ENCODE results near the gene NBAS.

DNA sequence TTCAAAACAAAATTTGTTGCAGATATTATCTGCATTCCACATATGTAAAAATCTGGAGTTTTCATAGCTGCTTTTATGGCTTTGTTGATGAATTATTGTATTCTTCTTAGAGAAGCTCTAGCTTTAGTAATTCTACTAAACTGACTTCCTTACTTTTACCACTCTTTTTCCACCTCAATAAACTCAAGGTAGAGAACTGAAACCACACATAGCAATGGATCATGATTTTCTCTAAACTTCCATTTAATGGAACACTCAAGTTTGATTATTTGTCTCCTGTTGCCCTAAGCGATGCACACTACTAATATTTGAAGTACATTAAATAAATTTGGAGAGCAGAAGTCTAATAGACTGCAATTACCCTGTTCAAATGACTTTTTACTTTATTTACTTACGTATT, 192.0 kb downstream of the NBAS start:
- TF ChIP-seq, protein P1, sequence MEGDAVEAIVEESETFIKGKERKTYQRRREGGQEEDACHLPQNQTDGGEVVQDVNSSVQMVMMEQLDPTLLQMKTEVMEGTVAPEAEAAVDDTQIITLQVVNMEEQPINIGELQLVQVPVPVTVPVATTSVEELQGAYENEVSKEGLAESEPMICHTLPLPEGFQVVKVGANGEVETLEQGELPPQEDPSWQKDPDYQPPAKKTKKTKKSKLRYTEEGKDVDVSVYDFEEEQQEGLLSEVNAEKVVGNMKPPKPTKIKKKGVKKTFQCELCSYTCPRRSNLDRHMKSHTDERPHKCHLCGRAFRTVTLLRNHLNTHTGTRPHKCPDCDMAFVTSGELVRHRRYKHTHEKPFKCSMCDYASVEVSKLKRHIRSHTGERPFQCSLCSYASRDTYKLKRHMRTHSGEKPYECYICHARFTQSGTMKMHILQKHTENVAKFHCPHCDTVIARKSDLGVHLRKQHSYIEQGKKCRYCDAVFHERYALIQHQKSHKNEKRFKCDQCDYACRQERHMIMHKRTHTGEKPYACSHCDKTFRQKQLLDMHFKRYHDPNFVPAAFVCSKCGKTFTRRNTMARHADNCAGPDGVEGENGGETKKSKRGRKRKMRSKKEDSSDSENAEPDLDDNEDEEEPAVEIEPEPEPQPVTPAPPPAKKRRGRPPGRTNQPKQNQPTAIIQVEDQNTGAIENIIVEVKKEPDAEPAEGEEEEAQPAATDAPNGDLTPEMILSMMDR (IDR thresholded peaks at IDR 0.05), result no peak
- TF ChIP-seq POLR2A (IDR thresholded peaks at IDR 0.05) (no peak), POLR2AphosphoS5 (IDR thresholded peaks at IDR 0.05; ENCODE audit: insufficient read depth in 1 of 2, low read depth in 1 of 2) (no peak)
